Vagina (tissue), 2 donors: Measurements from ENCODE around the gene NSD2. TPM values are rescaled to one million over a fixed set of nuclear protein-coding genes. Genes with fewer than 3 reads are reported as not detected.

Experiments used
- DNase-seq, 2 donors: peaks; one replicate each; pipeline ENCODE4 v3.0.0-alpha.2; 2017; ENCODE audit errors: extremely low spot score in 2 of 2
- H3K27ac ChIP-seq: fragments of 200-600 bp; sonication (generic); one replicate; pipeline ENCODE4 v1.5.1; 2019
- H3K27me3 ChIP-seq: fragments of 200-600 bp; sonication (generic); one replicate; pipeline ENCODE4 v1.5.1; 2019
- H3K36me3 ChIP-seq, 2 donors: fragments of 200-600 bp; sonication (generic); one replicate each; pipeline ENCODE4 v1.5.1; 2017 to 2019
- H3K4me1 ChIP-seq: fragments of 200-600 bp; sonication (generic); one replicate; pipeline ENCODE4 v1.5.1; 2019
- H3K4me3 ChIP-seq, 2 donors: fragments of 200-600 bp; sonication (generic); 1 replicate in 1 of 2; 2 replicates in 1 of 2; pipeline ENCODE4 v1.5.1; 2016 to 2019
- H3K9me3 ChIP-seq: fragments of 200-600 bp; sonication (generic); one replicate; pipeline ENCODE4 v1.5.1; 2019
- CTCF ChIP-seq, 3 experiments: fragments of 450-650 bp in 2 of 3; fragments of 200-600 bp in 1 of 3; sonication (generic) in 1 of 3; IDR thresholded peaks; one replicate each; pipeline ENCODE4 v1.5.1; 2017 to 2019; ENCODE audit warnings: antibody characterized with exemption in 3 of 3, mild to moderate bottlenecking in 2 of 3, moderate library complexity in 2 of 3
- POLR2A ChIP-seq, 2 donors: fragments of 450-650 bp; IDR thresholded peaks; one replicate each; pipeline ENCODE4 v1.6.1; 2017; ENCODE audit warnings: antibody characterized with exemption in 2 of 2, mild to moderate bottlenecking in 2 of 2, moderate library complexity in 2 of 2
- POLR2AphosphoS5 ChIP-seq, 2 donors: sonication (generic); formaldehyde crosslinking; IDR thresholded peaks; one replicate each; pipeline ENCODE4 v1.9.0; 2017; ENCODE audit warnings: antibody characterized with exemption in 2 of 2, mild to moderate bottlenecking in 2 of 2, low read depth in 1 of 2; ENCODE audit not compliant: insufficient read depth in 1 of 2
- intact Hi-C: fragments of 100-400 bp; cut with DNase I; formaldehyde crosslinking; loops from one replicate; pipeline ENCODE4 v1.15.1; 2023
- total RNA-seq: library from RNA; depleted of rRNA; stranded (reverse); fragments of >200 nt; gene quantifications from one replicate; pipeline ENCODE4 v1.2.3, GENCODE V29; 2016

Gene NSD2
- total RNA-seq, 1 donor from 2014 or later, result 38.5 TPM

GRCh38 chr4:1969928-1970723 is 98.9 kb downstream of the NSD2 start:
- no peak for DNase-seq
- Histone ChIP-seq H3K4me1 (no peaks in the 10 kb centered on the region), H3K36me3 (peaks cover 0 to 3% of the 10 kb centered on the region in 2 donors), H3K4me3 (no peak overlapping the region), H3K27me3 (no peaks in the 10 kb centered on the region), H3K9me3 (no peaks in the 10 kb centered on the region), H3K27ac (no peak overlapping the region)
- intact Hi-C loops, result no loop called here
- TF ChIP-seq POLR2A (IDR thresholded peaks at IDR 0.05) (no peak), CTCF (IDR thresholded peaks at IDR 0.05) (no peak), POLR2AphosphoS5 (IDR thresholded peaks at IDR 0.05; ENCODE audit: insufficient read depth in 1 of 2, low read depth in 1 of 2) (no peak)

- intact Hi-C loops, result no loop called here
- peaks cover 0 to 3% of the 10 kb centered on the region in 2 donors for H3K36me3 ChIP-seq
- no peaks in the 10 kb centered on the region for H3K4me1 ChIP-seq
- H3K27me3 ChIP-seq, result no peaks in the 10 kb centered on the region
- H3K4me3 ChIP-seq, result no peak overlapping the region
- TF ChIP-seq POLR2A (IDR thresholded peaks at IDR 0.05) (no peak), CTCF (IDR thresholded peaks at IDR 0.05) (no peak), POLR2AphosphoS5 (IDR thresholded peaks at IDR 0.05; ENCODE audit: insufficient read depth in 1 of 2, low read depth in 1 of 2) (no peak)
- H3K9me3 ChIP-seq, result no peaks in the 10 kb centered on the region
- DNase-seq, result no peak
- no peak overlapping the region for H3K27ac ChIP-seq
These were observed 99.7 kb downstream of the NSD2 start for GRCh38 chr4:1970926-1971325.

GRCh38 chr4:1971456-1972200 is 100.4 kb downstream of the NSD2 start:
- no peak overlapping the region for H3K27ac ChIP-seq
- H3K4me3 ChIP-seq, result no peak overlapping the region
- no peaks in the 10 kb centered on the region for H3K27me3 ChIP-seq
- DNase-seq, result no peak
- no peaks in the 10 kb centered on the region for H3K4me1 ChIP-seq
- peaks cover 0 to 3% of the 10 kb centered on the region in 2 donors for H3K36me3 ChIP-seq
- intact Hi-C loops, result no loop called here
- H3K9me3 ChIP-seq, result no peaks in the 10 kb centered on the region
- no peak for TF ChIP-seq POLR2A (IDR thresholded peaks at IDR 0.05)

GRCh38 chr4:1972414-1972813 is 101.2 kb downstream of the NSD2 start:
- no peak overlapping the region for H3K27ac ChIP-seq
- no peak overlapping the region for H3K4me3 ChIP-seq
- H3K27me3 ChIP-seq, result no peaks in the 10 kb centered on the region
- no peak for DNase-seq
- intact Hi-C loops, result no loop called here
- no peaks in the 10 kb centered on the region for H3K4me1 ChIP-seq
- no peaks in the 10 kb centered on the region for H3K9me3 ChIP-seq
- H3K36me3 ChIP-seq, result peaks cover 0 to 3% of the 10 kb centered on the region in 2 donors
- TF ChIP-seq POLR2AphosphoS5 (IDR thresholded peaks at IDR 0.05; ENCODE audit: insufficient read depth in 1 of 2, low read depth in 1 of 2) (no peak), POLR2A (IDR thresholded peaks at IDR 0.05) (no peak), CTCF (IDR thresholded peaks at IDR 0.05) (no peak)

GRCh38 chr4:1973218-1973617 is 102.0 kb downstream of the NSD2 start:
- Histone ChIP-seq H3K27me3 (no peaks in the 10 kb centered on the region), H3K9me3 (no peaks in the 10 kb centered on the region), H3K4me1 (no peaks in the 10 kb centered on the region), H3K36me3 (peaks cover 0 to 8% of the 10 kb centered on the region in 2 donors), H3K27ac (no peak overlapping the region), H3K4me3 (no peak overlapping the region)
- intact Hi-C loops, result no loop called here
- no peak for TF ChIP-seq CTCF (IDR thresholded peaks at IDR 0.05)
- TF ChIP-seq POLR2AphosphoS5 (IDR thresholded peaks at IDR 0.05; ENCODE audit: insufficient read depth in 1 of 2, low read depth in 1 of 2), result no peak
- no peak for TF ChIP-seq POLR2A (IDR thresholded peaks at IDR 0.05)
- no peak for DNase-seq
